Panc1 (cell line): ENCODE measurements around the gene ABCC8. TPM values are rescaled to one million over a fixed set of nuclear protein-coding genes. Genes with fewer than 3 reads are reported as not detected.

Experiments
- ATAC-seq: fragments of 200-7000 bp; cut with Tn5 transposase; 2 replicates; pipeline ENCODE4 v1.9.1; 2020; ENCODE audit warnings: mild to moderate bottlenecking, moderate library complexity
- BruUV-seq: library from RNA; stranded (reverse); fragments of 400-500 nt; replicated peaks from 2 replicates; lab custom pipeline; 2021; lab: Mats Ljungman, UMichigan
- CTCF ChIA-PET: fragments of 300-600 bp; sonication (Branson Sonifier 250); formaldehyde crosslinking; loops from one replicate; lab custom pipeline; 2022; ENCODE audit warnings: antibody characterized with exemption; lab: Charles Lee
- POLR2A ChIA-PET: fragments of 300-600 bp; sonication (Branson Sonifier 250); formaldehyde crosslinking; loops from one replicate; lab custom pipeline; 2022; ENCODE audit warnings: antibody characterized with exemption; lab: Charles Lee
- DNase-seq: peaks from one replicate; pipeline ENCODE4 v3.0.0-alpha.2; 2010; ENCODE audit warnings: low read depth, low spot score
- H3K27ac ChIP-seq: 2 replicates; pipeline ENCODE4 v1.5.1; 2011; ENCODE audit warnings: mild to moderate bottlenecking, low read length, inconsistent platforms
- H3K27me3 ChIP-seq: fragments of 200-500 bp; sonication (Bioruptor generic); 2 replicates; pipeline ENCODE4 v1.6.0; 2014; ENCODE audit warnings: low read length, inconsistent platforms; ENCODE audit not compliant: control insufficient read depth, insufficient read depth
- H3K36me3 ChIP-seq: fragments of 200-500 bp; sonication (Bioruptor generic); 2 replicates; pipeline ENCODE4 v1.5.1; 2014; ENCODE audit warnings: inconsistent platforms, mild to moderate bottlenecking, low read length, moderate library complexity; ENCODE audit not compliant: control insufficient read depth, insufficient read depth
- H3K4me1 ChIP-seq: 2 replicates; pipeline ENCODE4 v1.5.1; 2011; ENCODE audit warnings: inconsistent platforms, mild to moderate bottlenecking, low read length, moderate library complexity; ENCODE audit not compliant: control insufficient read depth, insufficient read depth
- H3K4me3 ChIP-seq, 2 experiments: 2 replicates each; pipeline ENCODE4 v1.5.1; 2011 to 2012; ENCODE audit warnings: low read depth in 2 of 2, low read length in 2 of 2, mild to moderate bottlenecking in 2 of 2, inconsistent platforms in 1 of 2, moderate library complexity in 1 of 2
- H3K9me3 ChIP-seq: fragments of 200-500 bp; sonication (Bioruptor generic); 2 replicates; pipeline ENCODE4 v1.5.1; 2014; ENCODE audit warnings: low read depth, mild to moderate bottlenecking, inconsistent platforms, low read length, moderate library complexity; ENCODE audit not compliant: control insufficient read depth, insufficient read depth
- POLR2AphosphoS5 ChIP-seq: IDR thresholded peaks from 2 replicates; pipeline ENCODE4 v1.6.1; 2012; ENCODE audit warnings: mild to moderate bottlenecking, low read depth, low read length, moderate library complexity
- SIN3A ChIP-seq: IDR thresholded peaks from 2 replicates; pipeline ENCODE4 v1.6.1; 2012; ENCODE audit warnings: low read depth, mild to moderate bottlenecking, low read length, moderate library complexity, borderline replicate concordance; ENCODE audit not compliant: insufficient read depth
- TCF7L2 ChIP-seq: IDR thresholded peaks from 2 replicates; pipeline ENCODE4 v1.6.1; 2011; ENCODE audit warnings: mild to moderate bottlenecking, low read depth, low read length, inconsistent platforms
- in situ Hi-C: cut with HindIII; loops from 2 replicates; pipeline ENCODE4 v1.10.0; 2016; ENCODE audit warnings: low sequenced_read_pairs, low pct_unique_long_range_greater_than_20kb
- intact Hi-C: fragments of 100-400 bp; cut with micrococcal nuclease; formaldehyde crosslinking; loops from one replicate; pipeline ENCODE4 v1.10.0; 2022; ENCODE audit not compliant: unreplicated experiment
- total RNA-seq: library from RNA; stranded (reverse); gene quantifications from one replicate; pipeline ENCODE4 v1.2.1, GENCODE V29; 2021; ENCODE audit not compliant: unreplicated experiment
- TF ChIP-seq, protein P1 (sequence below), 2 experiments: IDR thresholded peaks; 2 replicates each; pipeline ENCODE4 v1.6.1; 2011 to 2012; ENCODE audit warnings: low read depth in 2 of 2, control low read depth in 1 of 2, low read length in 1 of 2, mild to moderate bottlenecking in 1 of 2, moderate library complexity in 1 of 2; ENCODE audit not compliant: insufficient read depth in 1 of 2
- TF ChIP-seq, protein P2 (sequence below): fragments of 450-650 bp; IDR thresholded peaks from 2 replicates; pipeline ENCODE4 v1.5.1; 2017; ENCODE audit warnings: mild to moderate bottlenecking

ABCC8 gene
- total RNA-seq, 1 experiment from 2014 or later, result 0.18 TPM

DNA sequence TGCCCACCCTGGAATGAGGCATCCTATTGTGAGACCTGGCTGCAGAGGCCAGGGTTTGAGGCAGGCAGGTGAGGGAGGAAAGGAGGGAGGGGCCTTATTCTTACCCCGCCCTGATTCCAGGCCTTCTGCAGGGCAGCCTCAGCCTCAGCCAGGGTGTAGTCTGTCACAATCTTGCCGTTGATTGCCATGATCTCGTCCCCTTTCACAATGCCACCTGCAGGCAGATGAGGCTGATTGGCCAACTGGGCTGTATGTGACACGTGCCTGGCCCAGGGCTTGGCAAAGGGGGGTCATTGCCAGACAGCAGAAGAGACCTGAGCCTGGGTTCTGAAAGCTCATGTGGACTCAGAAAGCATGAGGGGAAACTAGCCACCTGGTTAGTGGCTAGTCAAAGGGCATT lies 21.4 kb upstream of the ABCC8 start:
- Histone ChIP-seq H3K4me3 (no peak overlapping the region), H3K36me3 (no peaks in the 10 kb centered on the region), H3K27ac (no peak overlapping the region), H3K27me3 (peaks cover 3% of the 10 kb centered on the region; the same call in 1 of the 2 replicates), H3K9me3 (no peaks in the 10 kb centered on the region), H3K4me1 (no peaks in the 10 kb centered on the region)
- ChIA-PET POLR2A (no interaction called here), CTCF (interaction anchor here (0.8 to 1.1 kb wide), 3 partner anchors 13 to 111 kb away, joined by 3 to 4 read pairs (median 3); partner anchors contain the start of gene KCNJ11)
- BruUV-seq, result no TSS peak
- ATAC-seq, result no peak
- DNase-seq, result no peak
- intact Hi-C loops, result no loop called here
- in situ Hi-C loops, result no loop called here
- TF ChIP-seq SIN3A (no peak), POLR2AphosphoS5 (no peak), TCF7L2 (no peak)
- TF ChIP-seq, protein P1, sequence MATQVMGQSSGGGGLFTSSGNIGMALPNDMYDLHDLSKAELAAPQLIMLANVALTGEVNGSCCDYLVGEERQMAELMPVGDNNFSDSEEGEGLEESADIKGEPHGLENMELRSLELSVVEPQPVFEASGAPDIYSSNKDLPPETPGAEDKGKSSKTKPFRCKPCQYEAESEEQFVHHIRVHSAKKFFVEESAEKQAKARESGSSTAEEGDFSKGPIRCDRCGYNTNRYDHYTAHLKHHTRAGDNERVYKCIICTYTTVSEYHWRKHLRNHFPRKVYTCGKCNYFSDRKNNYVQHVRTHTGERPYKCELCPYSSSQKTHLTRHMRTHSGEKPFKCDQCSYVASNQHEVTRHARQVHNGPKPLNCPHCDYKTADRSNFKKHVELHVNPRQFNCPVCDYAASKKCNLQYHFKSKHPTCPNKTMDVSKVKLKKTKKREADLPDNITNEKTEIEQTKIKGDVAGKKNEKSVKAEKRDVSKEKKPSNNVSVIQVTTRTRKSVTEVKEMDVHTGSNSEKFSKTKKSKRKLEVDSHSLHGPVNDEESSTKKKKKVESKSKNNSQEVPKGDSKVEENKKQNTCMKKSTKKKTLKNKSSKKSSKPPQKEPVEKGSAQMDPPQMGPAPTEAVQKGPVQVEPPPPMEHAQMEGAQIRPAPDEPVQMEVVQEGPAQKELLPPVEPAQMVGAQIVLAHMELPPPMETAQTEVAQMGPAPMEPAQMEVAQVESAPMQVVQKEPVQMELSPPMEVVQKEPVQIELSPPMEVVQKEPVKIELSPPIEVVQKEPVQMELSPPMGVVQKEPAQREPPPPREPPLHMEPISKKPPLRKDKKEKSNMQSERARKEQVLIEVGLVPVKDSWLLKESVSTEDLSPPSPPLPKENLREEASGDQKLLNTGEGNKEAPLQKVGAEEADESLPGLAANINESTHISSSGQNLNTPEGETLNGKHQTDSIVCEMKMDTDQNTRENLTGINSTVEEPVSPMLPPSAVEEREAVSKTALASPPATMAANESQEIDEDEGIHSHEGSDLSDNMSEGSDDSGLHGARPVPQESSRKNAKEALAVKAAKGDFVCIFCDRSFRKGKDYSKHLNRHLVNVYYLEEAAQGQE (IDR thresholded peaks at IDR 0.05; ENCODE audit: insufficient read depth in 1 of 2, low read depth in 2 of 2, low read length in 1 of 2), result no peak
- TF ChIP-seq, protein P2, sequence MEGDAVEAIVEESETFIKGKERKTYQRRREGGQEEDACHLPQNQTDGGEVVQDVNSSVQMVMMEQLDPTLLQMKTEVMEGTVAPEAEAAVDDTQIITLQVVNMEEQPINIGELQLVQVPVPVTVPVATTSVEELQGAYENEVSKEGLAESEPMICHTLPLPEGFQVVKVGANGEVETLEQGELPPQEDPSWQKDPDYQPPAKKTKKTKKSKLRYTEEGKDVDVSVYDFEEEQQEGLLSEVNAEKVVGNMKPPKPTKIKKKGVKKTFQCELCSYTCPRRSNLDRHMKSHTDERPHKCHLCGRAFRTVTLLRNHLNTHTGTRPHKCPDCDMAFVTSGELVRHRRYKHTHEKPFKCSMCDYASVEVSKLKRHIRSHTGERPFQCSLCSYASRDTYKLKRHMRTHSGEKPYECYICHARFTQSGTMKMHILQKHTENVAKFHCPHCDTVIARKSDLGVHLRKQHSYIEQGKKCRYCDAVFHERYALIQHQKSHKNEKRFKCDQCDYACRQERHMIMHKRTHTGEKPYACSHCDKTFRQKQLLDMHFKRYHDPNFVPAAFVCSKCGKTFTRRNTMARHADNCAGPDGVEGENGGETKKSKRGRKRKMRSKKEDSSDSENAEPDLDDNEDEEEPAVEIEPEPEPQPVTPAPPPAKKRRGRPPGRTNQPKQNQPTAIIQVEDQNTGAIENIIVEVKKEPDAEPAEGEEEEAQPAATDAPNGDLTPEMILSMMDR, result no peak

DNA sequence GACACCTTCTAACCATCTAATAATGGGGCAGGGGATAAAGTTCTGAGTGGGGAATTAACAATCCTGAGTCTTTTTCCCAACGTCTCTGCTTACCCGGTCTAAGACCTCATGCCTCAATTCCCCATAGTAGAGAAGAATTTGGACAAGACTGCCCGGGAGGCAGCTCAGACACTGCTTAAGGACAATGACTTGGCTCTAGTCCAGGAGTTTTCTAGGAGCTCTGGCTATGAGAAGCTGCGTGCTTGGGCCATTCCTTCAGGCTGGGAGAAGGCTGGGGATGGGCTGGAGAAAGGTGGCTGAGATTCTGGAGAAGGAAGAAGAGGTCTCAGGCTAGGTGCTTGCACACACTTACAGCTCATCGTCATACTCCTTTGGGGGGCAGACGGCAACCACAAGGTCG lies 19.8 kb upstream of the ABCC8 start:
- intact Hi-C loops, result no loop called here
- ChIA-PET CTCF (interaction anchor here (1.1 kb wide), 1 partner anchor 32 kb away, joined by 3 read pairs; no protein-coding TSS in a partner anchor), POLR2A (interaction anchor here (0.5 kb wide), 1 partner anchor 144 kb away, joined by 9 read pairs; no protein-coding TSS in a partner anchor)
- in situ Hi-C loops, result no loop called here
- Histone ChIP-seq H3K27ac (no peak overlapping the region), H3K4me1 (no peaks in the 10 kb centered on the region), H3K9me3 (no peaks in the 10 kb centered on the region), H3K27me3 (peaks cover 3% of the 10 kb centered on the region; the same call in 1 of the 2 replicates), H3K4me3 (no peak overlapping the region), H3K36me3 (no peaks in the 10 kb centered on the region)
- no TSS peak for BruUV-seq
- DNase-seq (no peak), ATAC-seq (no peak)
- TF ChIP-seq, protein P2, result no peak
- TF ChIP-seq SIN3A, result no peak
- no peak for TF ChIP-seq TCF7L2
- TF ChIP-seq, protein P1 (IDR thresholded peaks at IDR 0.05; ENCODE audit: insufficient read depth in 1 of 2, low read depth in 2 of 2, low read length in 1 of 2), result no peak
- no peak for TF ChIP-seq POLR2AphosphoS5
